NCI-H2196 (cell line): Measurements from ENCODE around the gene SORBS1.

Experiments used
- DNase-seq: peaks from one replicate; lab custom pipeline; 2025; ENCODE audit not compliant: unreplicated experiment; lab: John Stamatoyannopoulos, UW

SORBS1 gene

DNA sequence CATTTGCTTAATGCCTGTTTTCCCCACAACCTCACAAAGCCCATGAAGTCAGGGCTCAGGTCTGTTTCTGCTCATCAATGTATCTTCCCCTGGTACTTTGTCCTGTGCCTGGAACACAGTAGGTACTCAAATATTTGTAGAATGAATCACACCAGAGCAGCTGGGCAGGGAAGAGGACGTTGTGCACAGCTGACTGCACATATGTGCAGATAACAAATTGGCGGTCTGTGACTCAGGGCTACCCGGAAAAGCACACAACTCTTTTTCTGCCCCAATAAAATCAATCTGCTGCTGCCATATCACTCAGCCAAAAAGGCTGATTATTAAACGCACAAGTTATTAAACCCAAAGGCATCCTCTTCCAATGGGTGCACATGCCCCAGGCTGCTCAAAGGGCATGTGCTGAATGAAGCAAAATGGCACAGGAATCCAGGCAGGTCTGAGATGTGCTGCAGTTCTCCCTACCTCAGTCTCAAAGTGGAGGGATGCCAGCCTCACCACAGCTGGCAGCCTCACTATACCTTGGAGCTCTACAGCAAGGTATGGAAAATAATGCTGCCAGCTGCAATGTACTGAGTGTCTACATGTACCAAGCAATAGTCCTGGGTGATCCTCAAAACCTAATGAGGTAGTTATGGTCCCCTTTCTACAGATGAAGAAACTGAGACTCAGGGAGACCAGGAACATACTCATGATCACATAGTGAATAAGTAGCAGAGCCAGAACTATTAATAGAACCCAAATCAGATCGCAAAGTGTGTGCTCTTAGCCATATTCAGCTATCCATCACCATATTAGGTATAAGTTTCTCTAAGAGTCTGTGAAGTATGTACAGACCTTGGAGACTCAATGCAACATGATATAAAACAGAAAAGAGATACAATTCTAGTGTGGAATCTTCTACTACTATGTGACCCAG lies 43.4 kb downstream of the SORBS1 start:
- no peak for DNase-seq

- DNase-seq, result no peak
These were observed 44.3 kb downstream of the SORBS1 start for GRCh38 chr10:95516774-95517373.

- DNase-seq, result peak; percentile 6
These were observed 47.2 kb downstream of the SORBS1 start for GRCh38 chr10:95513941-95514392.

GRCh38 chr10:95513008-95513589 lies 48.1 kb downstream of the SORBS1 start:
- no peak for DNase-seq

DNA sequence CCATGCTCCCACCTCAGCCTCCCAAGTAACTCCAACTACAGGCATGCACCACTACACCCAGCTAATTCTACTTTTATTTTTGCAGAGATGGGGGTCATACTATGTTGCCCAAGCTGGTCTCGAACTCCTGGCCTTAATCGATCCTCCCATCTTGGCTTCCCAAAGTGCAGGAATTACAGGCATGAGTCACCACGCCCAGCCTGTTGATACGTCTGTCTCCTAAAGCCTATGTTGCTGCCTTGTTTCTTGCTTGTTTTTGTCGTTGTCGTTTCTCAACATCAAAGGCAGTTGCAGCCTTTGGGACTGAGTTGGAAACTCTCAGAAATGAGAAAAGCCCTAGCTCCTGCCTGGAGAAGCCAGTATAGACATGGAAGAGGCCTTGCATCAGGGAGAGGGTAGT lies 49.9 kb downstream of the SORBS1 start:
- no peak for DNase-seq

DNA sequence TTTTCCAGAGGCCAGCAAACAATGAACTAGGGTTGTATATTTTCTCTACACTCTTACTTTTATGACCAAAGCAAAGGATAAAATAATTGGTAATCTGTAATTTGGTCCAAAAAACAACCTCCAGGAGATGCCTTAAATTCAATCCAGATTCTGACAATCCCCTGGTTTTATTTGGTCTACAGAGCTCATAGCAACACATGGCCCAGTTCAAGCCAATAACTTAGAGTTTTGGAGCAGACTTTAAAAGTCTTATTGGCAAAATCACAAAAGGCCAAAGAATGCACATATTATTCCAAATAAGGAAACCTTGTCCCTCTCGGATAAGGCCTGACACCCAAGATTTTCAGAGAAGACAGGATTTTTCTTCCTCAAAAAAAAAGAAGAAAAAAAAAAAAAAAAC lies 51.9 kb downstream of the SORBS1 start:
- no peak for DNase-seq

DNA sequence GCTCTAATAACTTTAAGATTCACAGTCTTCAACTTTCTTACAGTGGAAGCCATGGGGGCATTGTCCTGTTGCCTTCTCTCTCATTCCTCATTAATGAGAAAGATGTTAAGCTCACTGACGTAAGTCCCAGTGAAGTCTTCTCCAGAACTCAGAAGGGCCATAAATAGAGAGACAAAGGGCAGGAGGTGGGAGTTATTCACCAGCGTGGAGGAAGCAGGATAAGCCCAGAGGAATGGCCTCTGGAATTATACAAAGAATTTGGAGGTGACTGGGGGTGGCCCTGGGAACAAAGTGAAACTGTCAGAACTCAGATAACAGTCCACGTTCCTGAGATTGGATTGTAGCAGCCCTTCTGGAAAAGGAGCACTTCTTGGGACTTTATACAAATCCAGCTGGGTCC lies 52.4 kb downstream of the SORBS1 start:
- no peak for DNase-seq

GRCh38 chr10:95506056-95506737 lies 55.0 kb downstream of the SORBS1 start:
- no peak for DNase-seq

DNA sequence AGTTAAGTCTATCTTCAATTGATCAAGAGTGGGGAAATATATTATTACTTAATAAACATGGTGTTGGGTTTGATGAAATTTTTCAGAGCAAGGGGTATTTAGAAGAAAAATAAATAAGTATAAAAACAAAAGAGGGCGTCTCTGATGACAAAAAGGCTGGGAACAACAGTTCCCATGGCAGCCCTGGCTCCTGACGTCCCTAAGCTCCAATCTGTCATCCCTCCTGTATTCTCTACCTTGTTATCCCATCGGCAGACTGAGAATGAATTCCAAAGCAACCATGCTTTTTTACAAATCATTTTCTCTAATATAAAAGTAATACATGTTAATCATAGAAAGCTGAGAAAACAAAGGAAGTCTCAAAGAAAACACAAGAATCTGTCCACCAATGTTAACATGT lies 55.5 kb downstream of the SORBS1 start:
- no peak for DNase-seq

DNA sequence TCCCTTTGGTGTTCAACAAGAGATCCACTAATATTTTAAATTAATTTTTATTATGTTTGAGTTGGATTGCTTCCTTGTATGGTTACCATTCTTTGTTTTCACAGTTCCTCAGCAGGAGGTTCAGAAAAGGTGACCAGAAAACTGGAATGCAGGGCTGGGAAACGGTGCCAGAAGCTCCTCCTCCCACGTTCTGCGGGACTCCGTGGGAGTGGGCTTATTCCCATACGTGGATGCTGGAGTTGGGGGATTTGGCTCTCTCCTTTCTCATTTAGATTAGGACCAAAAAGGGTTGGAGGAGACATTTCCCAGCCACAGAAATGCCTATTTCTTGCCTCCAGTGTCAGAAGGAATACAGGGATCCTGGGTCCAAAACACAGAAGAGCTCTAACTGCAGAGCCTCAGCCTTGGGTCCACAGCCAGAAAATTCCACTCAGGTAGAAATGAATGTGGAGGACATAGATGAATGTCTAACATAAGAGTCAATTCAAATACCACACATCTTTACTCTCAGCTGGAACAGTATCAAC lies 56.0 kb downstream of the SORBS1 start:
- no peak for DNase-seq

- no peak for DNase-seq
These were observed 56.9 kb downstream of the SORBS1 start for GRCh38 chr10:95504246-95504691.

DNA sequence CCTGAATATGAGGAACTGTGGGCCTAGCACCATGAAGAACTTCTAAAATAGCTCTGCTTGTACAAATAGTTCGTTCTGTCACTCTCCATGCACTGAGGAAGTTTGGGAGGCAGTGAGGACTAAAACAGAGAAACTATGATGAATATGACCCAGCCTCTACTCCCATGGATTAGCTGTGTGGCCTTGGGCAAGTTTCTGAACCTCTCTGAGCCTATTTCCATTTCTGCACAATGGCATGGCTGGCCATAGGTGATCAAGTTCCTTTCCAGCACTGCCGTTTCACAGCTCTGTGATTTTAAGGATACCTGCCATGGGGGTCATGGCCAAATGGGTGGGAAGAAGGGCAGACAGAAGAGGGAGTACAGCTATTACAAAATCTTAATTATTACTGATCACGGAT lies 57.6 kb downstream of the SORBS1 start:
- no peak for DNase-seq

DNA sequence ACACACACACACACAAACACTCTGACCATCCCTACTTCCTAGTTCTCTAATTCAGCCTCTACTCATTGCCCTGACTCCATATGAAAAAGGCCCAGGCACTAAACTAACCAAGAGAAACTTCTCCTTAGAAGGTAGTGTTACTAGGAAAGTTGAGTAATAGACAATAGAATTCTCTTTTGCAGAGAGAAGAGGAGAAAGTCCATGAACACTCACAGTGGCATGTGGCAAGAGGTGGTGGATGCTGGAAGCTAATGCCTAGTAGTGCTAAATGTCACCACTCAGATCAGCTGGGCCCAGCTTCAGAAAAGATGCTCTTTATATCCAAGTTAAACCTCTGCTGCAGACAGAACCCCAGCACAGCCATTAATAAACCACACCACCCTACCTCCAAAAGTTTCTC lies 58.2 kb downstream of the SORBS1 start:
- DNase-seq, result no peak

GRCh38 chr10:95502377-95502776 lies 58.8 kb downstream of the SORBS1 start:
- DNase-seq, result no peak

DNA sequence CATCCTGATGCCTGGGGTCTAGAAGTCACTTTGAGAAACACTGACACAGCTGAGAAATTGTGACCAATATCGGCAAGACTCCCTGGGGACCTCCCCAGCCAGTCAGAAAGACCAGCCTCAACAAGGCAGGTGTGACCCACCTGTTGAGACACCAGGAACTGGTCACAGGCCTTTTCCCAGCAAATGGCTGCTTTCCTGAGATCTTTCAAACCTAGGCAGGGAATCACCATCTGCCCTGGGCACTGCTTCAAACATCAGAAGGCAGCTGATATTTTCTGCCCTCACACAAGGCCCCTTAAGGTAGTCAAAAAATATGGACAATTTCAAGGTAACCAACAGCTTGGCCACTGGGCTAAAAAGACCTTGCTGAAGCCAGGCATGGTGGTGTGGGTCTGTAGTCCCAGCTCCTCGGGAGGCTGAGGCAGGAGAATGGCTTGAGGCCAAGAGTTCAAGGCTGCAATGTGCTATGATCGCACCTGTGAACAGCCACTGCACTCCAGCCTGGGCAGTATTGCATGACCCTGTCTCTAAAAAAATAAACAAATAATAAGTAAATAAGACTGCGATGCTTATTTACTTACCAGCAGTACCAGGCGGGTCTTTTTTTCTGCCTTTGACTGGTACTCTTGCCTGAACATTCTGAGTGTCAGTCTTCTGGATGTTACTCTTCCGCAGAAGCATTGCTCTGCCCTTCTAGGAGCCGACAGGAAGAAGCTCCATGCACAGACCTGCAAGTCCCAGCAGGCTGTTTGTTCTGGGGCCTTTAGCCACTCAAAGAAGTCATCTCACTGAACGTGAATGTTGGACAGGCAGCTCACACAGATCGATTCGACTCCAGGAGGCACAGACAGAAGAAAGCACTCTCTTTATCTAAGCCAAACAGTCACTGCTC lies 59.7 kb downstream of the SORBS1 start:
- no peak for DNase-seq

- no peak for DNase-seq
These were observed 60.5 kb downstream of the SORBS1 start for GRCh38 chr10:95500649-95501048.

GRCh38 chr10:95500097-95500496 lies 61.1 kb downstream of the SORBS1 start:
- no peak for DNase-seq

DNA sequence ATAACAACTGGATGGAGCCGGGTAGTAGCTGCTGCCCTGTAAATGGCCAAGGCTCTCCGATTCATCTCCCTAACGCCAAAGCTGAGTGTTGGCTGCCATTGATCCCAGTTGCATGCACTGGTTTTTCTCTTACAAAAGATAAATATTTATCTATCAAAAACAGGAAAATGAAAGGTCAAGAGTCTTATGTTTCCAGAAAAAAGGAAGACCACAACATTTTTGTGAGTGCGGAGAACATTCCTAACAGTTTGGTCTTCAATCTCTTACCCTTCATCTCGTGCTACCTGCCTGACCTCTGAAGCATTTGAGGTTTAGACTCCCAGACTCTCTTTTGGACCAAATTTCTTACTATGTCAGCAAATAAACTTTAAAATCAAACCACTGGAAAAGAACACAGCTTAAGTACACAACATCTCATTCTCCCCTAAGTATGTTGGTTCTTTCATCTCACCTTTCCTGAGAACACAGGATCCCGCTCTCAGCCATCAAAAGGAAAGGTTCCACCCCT lies 61.6 kb downstream of the SORBS1 start:
- no peak for DNase-seq

DNA sequence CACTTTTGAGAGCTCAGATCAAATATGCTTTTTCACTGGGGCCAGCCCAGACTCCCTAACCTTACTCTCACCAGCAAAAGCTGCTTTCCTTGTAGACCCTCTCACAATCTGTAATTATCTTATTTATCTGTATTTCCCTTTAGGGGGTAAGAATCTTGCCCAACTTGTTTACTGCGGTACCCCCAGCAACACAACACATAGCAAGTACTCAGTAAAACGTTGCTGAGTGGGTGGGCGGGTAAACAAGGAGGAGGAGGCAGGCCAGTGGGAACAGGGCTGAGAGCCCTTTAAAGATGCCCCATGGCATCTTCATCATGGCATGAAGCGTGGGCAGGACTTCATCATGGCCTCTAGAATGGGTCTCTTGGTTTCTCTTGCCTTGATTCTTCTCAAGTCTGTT lies 64.2 kb downstream of the SORBS1 start:
- DNase-seq, result no peak
